CD4-positive, alpha-beta T cell treated with Interleukin-15 for 1 hour (primary cell): Measurements from ENCODE around the gene KRT33B.

ENCODE experiments used
- DNase-seq: peaks from one replicate; pipeline ENCODE4 v3.0.0-alpha.2; 2020

Gene KRT33B

GRCh38 chr17:41322903-41323895 lies 46.4 kb downstream of the KRT33B start:
- no peak for DNase-seq

GRCh38 chr17:41322094-41322902 lies 47.3 kb downstream of the KRT33B start:
- peak; percentile 31 for DNase-seq

GRCh38 chr17:41318231-41318630 lies 51.4 kb downstream of the KRT33B start:
- no peak for DNase-seq

GRCh38 chr17:41315814-41316445 lies 53.7 kb downstream of the KRT33B start:
- no peak for DNase-seq

- DNase-seq: no peak
Observed at GRCh38 chr17:41315204-41315794, 54.3 kb downstream of the KRT33B start, which contains the start of gene KRTAP17-1. TSS of gene KRTAP17-1 (minus strand) at chr17:41315710. CDS start at chr17:41315650, 60 bp downstream.
